DMS114 treated with DMSO at 0.1 percent for 48 hours (cell line): ENCODE results near the gene DOP1A.
A peak's percentile ranks its signal among the peaks of the same experiment; 100 is the strongest.

Experiments used
- DNase-seq: peaks from one replicate; lab custom pipeline; 2025; ENCODE audit not compliant: unreplicated experiment; lab: John Stamatoyannopoulos, UW

The DOP1A gene

GRCh38 chr6:83067448-83068439, at the start of gene DOP1A:
DOP1A (plus strand) TSS chr6:83067671; CDS start chr6:83096978, 29,307 bp downstream.
- DNase-seq: peak; percentile 92

- no peak for DNase-seq
These were observed 47.7 kb upstream of the DOP1A start for GRCh38 chr6:83019741-83020140.

GRCh38 chr6:83031689-83032088, 35.8 kb upstream of the DOP1A start:
- no peak for DNase-seq

GRCh38 chr6:83038246-83038645, 29.2 kb upstream of the DOP1A start:
- no peak for DNase-seq

- DNase-seq: no peak
These were observed 24.9 kb upstream of the DOP1A start for GRCh38 chr6:83042467-83043053.

GRCh38 chr6:83044091-83044768, 23.2 kb upstream of the DOP1A start:
- DNase-seq: no peak

GRCh38 chr6:83047065-83047754, 20.3 kb upstream of the DOP1A start:
- no peak for DNase-seq

- no peak for DNase-seq
These were observed 15.9 kb upstream of the DOP1A start for GRCh38 chr6:83051377-83052172.

- no peak for DNase-seq
These were observed 13.8 kb upstream of the DOP1A start for GRCh38 chr6:83053678-83054077.

GRCh38 chr6:83055366-83055964, 12.0 kb upstream of the DOP1A start:
- DNase-seq: peak; percentile 15

- DNase-seq: peak; percentile 6
These were observed 9.7 kb upstream of the DOP1A start for GRCh38 chr6:83057705-83058321.

GRCh38 chr6:83061190-83061589, 6.3 kb upstream of the DOP1A start:
- no peak for DNase-seq

GRCh38 chr6:83062225-83062624, 5.2 kb upstream of the DOP1A start:
- no peak for DNase-seq

- DNase-seq: peak; percentile 70
These were observed 1.8 kb upstream of the DOP1A start, which contains the start of gene UBE3D for GRCh38 chr6:83065511-83066192. UBE3D (minus strand) TSS chr6:83065841; CDS start chr6:83065718, 123 bp downstream.

- no peak for DNase-seq
These were observed 1.1 kb downstream of the DOP1A start for GRCh38 chr6:83068616-83069015.

GRCh38 chr6:83069633-83070032, 2.2 kb downstream of the DOP1A start:
- no peak for DNase-seq

GRCh38 chr6:83071023-83071422, 3.6 kb downstream of the DOP1A start:
- no peak for DNase-seq

- DNase-seq: no peak
These were observed 4.2 kb downstream of the DOP1A start for GRCh38 chr6:83071707-83072106.

GRCh38 chr6:83072726-83073125, 5.3 kb downstream of the DOP1A start:
- no peak for DNase-seq
